IMR-90 (cell line): Measurements from ENCODE around the gene FOXD3. TPM values are rescaled to one million over a fixed set of nuclear protein-coding genes. Genes with fewer than 3 reads are reported as not detected.

Experiments used
- ATAC-seq: fragments of 200-7000 bp; cut with Tn5 transposase; 2 replicates; pipeline ENCODE4 v1.9.1; 2020; ENCODE audit warnings: low read depth, mild to moderate bottlenecking, moderate library complexity
- BruUV-seq: library from RNA; stranded (reverse); fragments of 400-500 nt; replicated peaks from 2 replicates; lab custom pipeline; 2021; lab: Mats Ljungman, UMichigan
- CTCF ChIA-PET: fragments of 300-600 bp; formaldehyde crosslinking; extraction: SDS; loops from one replicate; lab custom pipeline; 2021; ENCODE audit warnings: antibody characterized with exemption; lab: Yijun Ruan, JAX
- POLR2A ChIA-PET: fragments of 300-600 bp; sonication (Branson Sonifier 250); formaldehyde crosslinking; loops from one replicate; lab custom pipeline; 2022; ENCODE audit warnings: antibody characterized with exemption; ENCODE audit not compliant: unreplicated experiment; lab: Charles Lee
- DNase-seq: peaks from one replicate; pipeline ENCODE4 v3.0.0; 2013
- H2AFZ ChIP-seq: replicated peaks from 2 replicates; pipeline ENCODE3; 2013; ENCODE audit warnings: low read length, mild to moderate bottlenecking; ENCODE audit not compliant: poor library complexity
- H2AK5ac ChIP-seq: 2 replicates; pipeline ENCODE4 v1.6.1; 2013; ENCODE audit warnings: low read depth, low read length, inconsistent platforms
- H2AK9ac ChIP-seq: replicated peaks from 2 replicates; pipeline ENCODE3; 2013; ENCODE audit warnings: mild to moderate bottlenecking, low read depth, low read length, moderate library complexity; ENCODE audit not compliant: poor library complexity
- H2BK120ac ChIP-seq: 2 replicates; pipeline ENCODE4 v1.6.1; 2013; ENCODE audit warnings: low read depth, low read length, inconsistent platforms
- H2BK15ac ChIP-seq: 3 replicates; pipeline ENCODE4 v1.6.1; 2013; ENCODE audit warnings: low read depth, low read length, inconsistent platforms
- H2BK20ac ChIP-seq: 2 replicates; pipeline ENCODE4 v1.6.1; 2013; ENCODE audit warnings: low read depth, mild to moderate bottlenecking, inconsistent platforms, low read length, moderate library complexity
- H2BK5ac ChIP-seq: 2 replicates; pipeline ENCODE4 v1.6.1; 2013; ENCODE audit warnings: mild to moderate bottlenecking, low read depth, low read length, inconsistent platforms; ENCODE audit not compliant: poor library complexity, severe bottlenecking
- H3K14ac ChIP-seq: replicated peaks from 2 replicates; pipeline ENCODE4 v1.6.1; 2013; ENCODE audit warnings: low read depth, low read length, inconsistent platforms
- H3K18ac ChIP-seq: 2 replicates; pipeline ENCODE4 v1.6.1; 2013; ENCODE audit warnings: low read depth, low read length, control low read depth
- H3K23ac ChIP-seq: 2 replicates; pipeline ENCODE4 v1.6.1; 2013; ENCODE audit warnings: low read depth, low read length, inconsistent platforms
- H3K27ac ChIP-seq: 2 replicates; pipeline ENCODE4 v1.5.1; 2013; ENCODE audit warnings: mild to moderate bottlenecking, control low read depth, low read length; ENCODE audit not compliant: insufficient read depth
- H3K27me3 ChIP-seq: 2 replicates; pipeline ENCODE4 v1.6.1; 2013; ENCODE audit warnings: low read length; ENCODE audit not compliant: control insufficient read depth, insufficient read depth
- H3K36me3 ChIP-seq: 2 replicates; pipeline ENCODE4 v1.6.1; 2013; ENCODE audit warnings: low read length, mixed read lengths; ENCODE audit not compliant: control insufficient read depth, insufficient read depth
- H3K4ac ChIP-seq: 2 replicates; pipeline ENCODE4 v1.6.1; 2013; ENCODE audit warnings: low read depth, low read length, inconsistent platforms
- H3K4me1 ChIP-seq: 2 replicates; pipeline ENCODE4 v1.6.1; 2013; ENCODE audit warnings: low read length, mixed read lengths; ENCODE audit not compliant: control insufficient read depth, insufficient read depth
- H3K4me2 ChIP-seq: 2 replicates; pipeline ENCODE4 v1.6.1; 2013; ENCODE audit warnings: low read depth, mild to moderate bottlenecking, control low read depth, low read length, moderate library complexity
- H3K4me3 ChIP-seq: 2 replicates; pipeline ENCODE4 v1.5.1; 2013; ENCODE audit warnings: low read depth, mild to moderate bottlenecking, control low read depth, low read length, moderate library complexity; ENCODE audit not compliant: insufficient read depth
- H3K56ac ChIP-seq: 2 replicates; pipeline ENCODE4 v1.6.1; 2013; ENCODE audit warnings: low read length, inconsistent platforms; ENCODE audit not compliant: insufficient read depth; ENCODE audit errors: extremely low read depth
- H3K79me1 ChIP-seq, 2 experiments: 2 replicates each; pipeline ENCODE4 v1.6.1; 2013; ENCODE audit warnings: low read length in 2 of 2, inconsistent platforms in 1 of 2, low read depth in 1 of 2
- H3K9ac ChIP-seq: 2 replicates; pipeline ENCODE4 v1.6.1; 2013; ENCODE audit warnings: low read depth, low read length, control low read depth
- H3K9me1 ChIP-seq: 2 replicates; pipeline ENCODE4 v1.6.1; 2013; ENCODE audit warnings: low read length, inconsistent platforms; ENCODE audit not compliant: insufficient read depth
- H3K9me3 ChIP-seq: 2 replicates; pipeline ENCODE4 v1.6.1; 2013; ENCODE audit warnings: low read length; ENCODE audit not compliant: control insufficient read depth, insufficient read depth
- H4K20me1 ChIP-seq: 2 replicates; pipeline ENCODE4 v1.6.1; 2013; ENCODE audit warnings: low read length, inconsistent platforms; ENCODE audit not compliant: insufficient read depth
- H4K5ac ChIP-seq: 2 replicates; pipeline ENCODE4 v1.6.1; 2013; ENCODE audit warnings: mild to moderate bottlenecking, low read depth, low read length, control low read depth
- H4K8ac ChIP-seq, 2 experiments: 2 replicates each; pipeline ENCODE4 v1.6.1; 2013; ENCODE audit warnings: low read depth in 2 of 2, low read length in 2 of 2, control low read depth in 1 of 2, inconsistent platforms in 1 of 2
- H4K91ac ChIP-seq: 2 replicates; pipeline ENCODE4 v1.6.1; 2013; ENCODE audit warnings: low read depth, low read length, inconsistent platforms; ENCODE audit not compliant: insufficient read depth
- BHLHE40 ChIP-seq: fragments of 150-350 bp; IDR thresholded peaks from 2 replicates; pipeline ENCODE4 v1.6.1; 2016; ENCODE audit warnings: mild to moderate bottlenecking, low read depth, low read length
- CEBPB ChIP-seq: IDR thresholded peaks from 2 replicates; pipeline ENCODE4 v1.6.1; 2012; ENCODE audit warnings: low read depth, low read length, improper control_type of control experiment
- CHD1 ChIP-seq: IDR thresholded peaks from 2 replicates; pipeline ENCODE4 v1.6.1; 2012; ENCODE audit warnings: low read depth, low read length, improper control_type of control experiment
- CTCF ChIP-seq: conservative IDR thresholded peaks from 2 replicates; pipeline ENCODE4 v1.5.1; 2012; ENCODE audit warnings: mild to moderate bottlenecking, low read depth, low read length, improper control_type of control experiment
- FOS ChIP-seq: fragments of 150-350 bp; IDR thresholded peaks from 2 replicates; pipeline ENCODE4 v1.6.1; 2016; ENCODE audit warnings: low read depth, low read length
- MAFK ChIP-seq: IDR thresholded peaks from 2 replicates; pipeline ENCODE4 v1.6.1; 2012; ENCODE audit warnings: low read depth, low read length, improper control_type of control experiment
- MAZ ChIP-seq: IDR thresholded peaks from 2 replicates; pipeline ENCODE4 v1.6.1; 2012; ENCODE audit warnings: low read depth, mild to moderate bottlenecking, low read length, improper control_type of control experiment, moderate library complexity, borderline replicate concordance
- MXI1 ChIP-seq: IDR thresholded peaks from 2 replicates; pipeline ENCODE4 v1.6.1; 2012; ENCODE audit warnings: low read depth, mild to moderate bottlenecking, low read length, moderate library complexity, borderline replicate concordance
- NFE2L2 ChIP-seq: fragments of 150-350 bp; IDR thresholded peaks from 2 replicates; pipeline ENCODE4 v1.6.1; 2016; ENCODE audit warnings: low read depth, mild to moderate bottlenecking, low read length
- POLR2A ChIP-seq: IDR thresholded peaks from 2 replicates; pipeline ENCODE4 v1.6.1; 2012; ENCODE audit warnings: mild to moderate bottlenecking, low read depth, low read length
- RAD21 ChIP-seq: IDR thresholded peaks from 2 replicates; pipeline ENCODE4 v1.6.1; 2012; ENCODE audit warnings: low read length, improper control_type of control experiment
- RCOR1 ChIP-seq: IDR thresholded peaks from 2 replicates; pipeline ENCODE4 v1.6.1; 2012; ENCODE audit warnings: mild to moderate bottlenecking, low read length, improper control_type of control experiment; ENCODE audit not compliant: insufficient replicate concordance
- RFX5 ChIP-seq: IDR thresholded peaks from 2 replicates; pipeline ENCODE4 v1.8.0; 2012; ENCODE audit warnings: low read depth, mild to moderate bottlenecking, low read length, moderate library complexity
- SMC3 ChIP-seq: fragments of 150-350 bp; IDR thresholded peaks from 2 replicates; pipeline ENCODE4 v1.6.1; 2016; ENCODE audit warnings: low read depth, mild to moderate bottlenecking, antibody characterized with exemption, low read length, moderate library complexity
- WGBS, 2 experiments: methylation state at CpG; one replicate each; pipeline versions ENCODE4 v1.1.5 to v1.1.7; 2013; ENCODE audit warnings: missing lambda C conversion rate in 2 of 2; ENCODE audit not compliant: insufficient read length in 1 of 2; ENCODE audit errors: extremely low coverage in 2 of 2; 5-methylcytosine and 5-hydroxymethylcytosine counted together
- dilution Hi-C: fragments of 300-500 bp; cut with HindIII; formaldehyde crosslinking; loops from one replicate; pipeline ENCODE4 v1.14.3; 2018; ENCODE audit warnings: low sequenced_read_pairs; ENCODE audit not compliant: unreplicated experiment
- in situ Hi-C: fragments of 300-500 bp; cut with MboI; formaldehyde crosslinking; loops from 3 replicates; pipeline ENCODE4 v1.14.3; 2019; ENCODE audit warnings: low sequenced_read_pairs, inconsistent platforms, mixed read lengths
- intact Hi-C: fragments of 100-400 bp; cut with micrococcal nuclease; formaldehyde crosslinking; loops from 2 replicates; pipeline ENCODE4 v1.10.0; 2022
- polyA plus RNA-seq, 3 experiments: library from polyadenylated mRNA; depleted of rRNA; stranded (reverse); fragments of >200 nt; gene quantifications; 2 replicates each; pipeline ENCODE4 v1.2.3, GENCODE V29; 2012; ENCODE audit warnings: low replicate concordance in 1 of 3
- total RNA-seq: library from RNA; depleted of rRNA; stranded (reverse); fragments of >200 nt; gene quantifications from 2 replicates; pipeline ENCODE4 v1.2.3, GENCODE V29; 2012
- TF ChIP-seq, protein P1 (sequence below): fragments of 150-350 bp; IDR thresholded peaks from 2 replicates; pipeline ENCODE4 v1.6.1; 2016; ENCODE audit warnings: low read depth, mild to moderate bottlenecking, low read length, moderate library complexity, borderline replicate concordance
- TF ChIP-seq, protein P2 (sequence below): fragments of 150-350 bp; IDR thresholded peaks from 2 replicates; pipeline ENCODE4 v1.6.1; 2017; ENCODE audit warnings: mild to moderate bottlenecking, antibody characterized with exemption, low read length, low read depth

FOXD3 gene
- total and polyA plus RNA-seq, 2 of the 4 experiments (the other 2 are of a cell fraction), result not detected

GRCh38 chr1:63350320-63350719 is 28.0 kb downstream of the FOXD3 start:
- no peak for TF ChIP-seq CHD1
- no peak for TF ChIP-seq SMC3
- no peak for TF ChIP-seq CTCF
- TF ChIP-seq NFE2L2, result no peak
- TF ChIP-seq CEBPB, result no peak
- no peak for TF ChIP-seq MXI1
- TF ChIP-seq POLR2A, result no peak
- TF ChIP-seq, protein P1, sequence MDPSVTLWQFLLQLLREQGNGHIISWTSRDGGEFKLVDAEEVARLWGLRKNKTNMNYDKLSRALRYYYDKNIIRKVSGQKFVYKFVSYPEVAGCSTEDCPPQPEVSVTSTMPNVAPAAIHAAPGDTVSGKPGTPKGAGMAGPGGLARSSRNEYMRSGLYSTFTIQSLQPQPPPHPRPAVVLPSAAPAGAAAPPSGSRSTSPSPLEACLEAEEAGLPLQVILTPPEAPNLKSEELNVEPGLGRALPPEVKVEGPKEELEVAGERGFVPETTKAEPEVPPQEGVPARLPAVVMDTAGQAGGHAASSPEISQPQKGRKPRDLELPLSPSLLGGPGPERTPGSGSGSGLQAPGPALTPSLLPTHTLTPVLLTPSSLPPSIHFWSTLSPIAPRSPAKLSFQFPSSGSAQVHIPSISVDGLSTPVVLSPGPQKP, result no peak
- no peak for TF ChIP-seq FOS
- no peak for TF ChIP-seq MAZ
- TF ChIP-seq, protein P2, sequence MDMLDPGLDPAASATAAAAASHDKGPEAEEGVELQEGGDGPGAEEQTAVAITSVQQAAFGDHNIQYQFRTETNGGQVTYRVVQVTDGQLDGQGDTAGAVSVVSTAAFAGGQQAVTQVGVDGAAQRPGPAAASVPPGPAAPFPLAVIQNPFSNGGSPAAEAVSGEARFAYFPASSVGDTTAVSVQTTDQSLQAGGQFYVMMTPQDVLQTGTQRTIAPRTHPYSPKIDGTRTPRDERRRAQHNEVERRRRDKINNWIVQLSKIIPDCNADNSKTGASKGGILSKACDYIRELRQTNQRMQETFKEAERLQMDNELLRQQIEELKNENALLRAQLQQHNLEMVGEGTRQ, result no peak
- TF ChIP-seq RCOR1, result no peak
- TF ChIP-seq BHLHE40, result no peak
- TF ChIP-seq RAD21, result no peak
- TF ChIP-seq MAFK, result no peak
- TF ChIP-seq RFX5, result no peak
- WGBS, 2 experiments, result no CpG with 5 or more reads among the region's 5 CpGs
- no peak overlapping the region for H4K8ac ChIP-seq
- H3K9me1 ChIP-seq, result no peaks in the 10 kb centered on the region
- H3K36me3 ChIP-seq, result no peaks in the 10 kb centered on the region
- no TSS peak for BruUV-seq
- no peaks in the 10 kb centered on the region for H3K9me3 ChIP-seq
- H2AK9ac ChIP-seq, result no peak overlapping the region
- H3K79me1 ChIP-seq, result no peaks in the 10 kb centered on the region
- no peak overlapping the region for H3K9ac ChIP-seq
- H3K18ac ChIP-seq, result no peak overlapping the region
- no peak overlapping the region for H3K56ac ChIP-seq
- no peak for ATAC-seq
- intact Hi-C loops, result no loop called here
- no peak overlapping the region for H3K4ac ChIP-seq
- no peak overlapping the region for H2AK5ac ChIP-seq
- no peak overlapping the region for H2BK15ac ChIP-seq
- in situ Hi-C loops, result no loop called here
- ChIA-PET POLR2A (no interaction called here), CTCF (no interaction called here)
- H3K14ac ChIP-seq, result no peak overlapping the region
- no peak for DNase-seq
- no peak overlapping the region for H3K4me2 ChIP-seq
- H3K4me1 ChIP-seq, result no peaks in the 10 kb centered on the region
- no peak overlapping the region for H3K23ac ChIP-seq
- H2BK5ac ChIP-seq, result no peak overlapping the region
- H2AFZ ChIP-seq, result no peak overlapping the region
- peaks cover 17% of the 10 kb centered on the region for H3K27me3 ChIP-seq
- H4K20me1 ChIP-seq, result no peaks in the 10 kb centered on the region
- no peak overlapping the region for H3K4me3 ChIP-seq
- H4K5ac ChIP-seq, result no peak overlapping the region
- H2BK20ac ChIP-seq, result no peak overlapping the region
- dilution Hi-C loops, result no loop called here
- no peak overlapping the region for H2BK120ac ChIP-seq
- no peak overlapping the region for H4K91ac ChIP-seq
- H3K27ac ChIP-seq, result no peak overlapping the region
